ENCODE results near the gene TNPO2.
A peak's percentile ranks its signal among the peaks of the same experiment; 100 is the strongest.

The TNPO2 gene

GRCh38 chr19:12669270-12670158, 54.2 kb downstream of the TNPO2 start:
- Histone ChIP-seq H3K4me1 (ENCODE audit: control insufficient read depth, insufficient read depth, low read length) (peaks cover 36% of the 10 kb centered on the region), H3K27me3 (replicated peaks; ENCODE audit: control insufficient read depth, insufficient read depth, low read length) (no peaks in the 10 kb centered on the region), H3K4me3 (ENCODE audit: low read length) (peak overlapping the region; percentile 96), H3K9me3 (ENCODE audit: control insufficient read depth, low read length) (no peaks in the 10 kb centered on the region), H3K36me3 (ENCODE audit: control insufficient read depth, insufficient read depth, low read length, severe bottlenecking) (peaks cover 18% of the 10 kb centered on the region), H3K9ac (ENCODE audit: low read length) (peak overlapping the region; percentile 95)
- peak; percentile 90 for DNase-seq (ENCODE audit: low read depth)

- DNase-seq (ENCODE audit: low read depth), result peak; percentile 79
- Histone ChIP-seq H3K36me3 (ENCODE audit: control insufficient read depth, insufficient read depth, low read length, severe bottlenecking) (peaks cover 12% of the 10 kb centered on the region), H3K27me3 (replicated peaks; ENCODE audit: control insufficient read depth, insufficient read depth, low read length) (no peaks in the 10 kb centered on the region)
Measured at GRCh38 chr19:12668932-12669269, 54.8 kb downstream of the TNPO2 start.

DNA sequence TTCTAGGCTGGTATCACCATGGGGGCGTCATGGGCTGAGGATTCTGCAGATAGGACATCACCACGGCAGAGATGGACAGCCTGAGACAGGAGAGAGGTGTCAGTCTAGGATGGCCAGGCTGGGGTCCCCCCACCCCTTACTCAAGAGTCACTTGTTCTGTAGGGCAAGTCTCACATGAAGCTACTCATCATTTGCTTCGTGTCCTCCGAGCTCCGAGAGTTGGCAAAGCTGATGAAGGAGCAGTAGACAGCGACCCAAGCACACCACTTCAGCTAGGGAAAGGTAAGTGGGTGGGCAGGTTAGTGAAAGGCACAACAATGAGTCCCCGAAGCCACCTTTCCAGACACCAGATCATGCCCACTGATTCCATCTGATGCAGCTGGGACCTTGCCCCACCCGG, 55.4 kb downstream of the TNPO2 start:
- DNase-seq (ENCODE audit: low read depth), result no peak
- H3K36me3 ChIP-seq (ENCODE audit: control insufficient read depth, insufficient read depth, low read length, severe bottlenecking), result peaks cover 13% of the 10 kb centered on the region
- no peaks in the 10 kb centered on the region for H3K9me3 ChIP-seq (ENCODE audit: control insufficient read depth, low read length)
- H3K9ac ChIP-seq (ENCODE audit: low read length), result peak overlapping the region; percentile 95
- H3K4me3 ChIP-seq (ENCODE audit: low read length), result peak overlapping the region; percentile 96
- peaks cover 36% of the 10 kb centered on the region for H3K4me1 ChIP-seq (ENCODE audit: control insufficient read depth, insufficient read depth, low read length)
- H3K27me3 ChIP-seq (replicated peaks; ENCODE audit: control insufficient read depth, insufficient read depth, low read length), result no peaks in the 10 kb centered on the region

More at GRCh38 chr19:12668932-12669269, 54.8 kb downstream of the TNPO2 start:
- Histone ChIP-seq H3K4me1 (ENCODE audit: control insufficient read depth, insufficient read depth, low read length) (peaks cover 36% of the 10 kb centered on the region), H3K9ac (ENCODE audit: low read length) (peak overlapping the region; percentile 95), H3K4me3 (ENCODE audit: low read length) (peak overlapping the region; percentile 96), H3K9me3 (ENCODE audit: control insufficient read depth, low read length) (no peaks in the 10 kb centered on the region)

DNA sequence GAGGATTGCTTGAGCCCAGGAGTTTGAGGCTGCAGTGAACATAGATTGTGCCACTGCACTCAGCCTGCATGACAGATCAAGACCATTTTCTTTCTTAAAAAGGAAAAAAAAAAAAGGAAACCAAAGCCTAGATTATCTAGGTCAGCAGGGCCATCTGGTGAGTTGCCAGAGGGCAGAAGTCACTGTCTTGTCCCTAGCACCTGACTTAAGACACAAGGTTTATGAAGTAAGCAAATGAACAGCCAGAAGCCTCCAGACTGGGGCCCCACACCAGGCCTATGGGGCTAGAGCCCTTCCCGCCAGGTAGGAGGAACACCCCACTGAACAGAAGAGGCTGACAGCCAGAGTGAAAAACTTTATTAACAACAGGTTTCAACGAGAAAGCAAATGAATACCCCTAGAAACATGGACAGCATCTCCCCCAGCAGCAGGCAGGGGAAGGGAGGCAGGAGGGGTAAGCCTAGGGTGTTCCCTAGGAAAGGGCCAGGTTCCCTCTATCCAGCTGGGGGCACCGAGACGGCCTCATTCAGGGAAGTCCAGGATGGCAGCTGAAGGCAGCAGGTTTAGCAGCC, 55.9 kb downstream of the TNPO2 start:
- DNase-seq (ENCODE audit: low read depth), result no peak
- Histone ChIP-seq H3K4me1 (ENCODE audit: control insufficient read depth, insufficient read depth, low read length) (peaks cover 36% of the 10 kb centered on the region), H3K27me3 (replicated peaks; ENCODE audit: control insufficient read depth, insufficient read depth, low read length) (no peaks in the 10 kb centered on the region), H3K9ac (ENCODE audit: low read length) (peak overlapping the region; percentile 95), H3K9me3 (ENCODE audit: control insufficient read depth, low read length) (no peaks in the 10 kb centered on the region), H3K4me3 (ENCODE audit: low read length) (peak overlapping the region; percentile 96), H3K36me3 (ENCODE audit: control insufficient read depth, insufficient read depth, low read length, severe bottlenecking) (peaks cover 18% of the 10 kb centered on the region)

DNA sequence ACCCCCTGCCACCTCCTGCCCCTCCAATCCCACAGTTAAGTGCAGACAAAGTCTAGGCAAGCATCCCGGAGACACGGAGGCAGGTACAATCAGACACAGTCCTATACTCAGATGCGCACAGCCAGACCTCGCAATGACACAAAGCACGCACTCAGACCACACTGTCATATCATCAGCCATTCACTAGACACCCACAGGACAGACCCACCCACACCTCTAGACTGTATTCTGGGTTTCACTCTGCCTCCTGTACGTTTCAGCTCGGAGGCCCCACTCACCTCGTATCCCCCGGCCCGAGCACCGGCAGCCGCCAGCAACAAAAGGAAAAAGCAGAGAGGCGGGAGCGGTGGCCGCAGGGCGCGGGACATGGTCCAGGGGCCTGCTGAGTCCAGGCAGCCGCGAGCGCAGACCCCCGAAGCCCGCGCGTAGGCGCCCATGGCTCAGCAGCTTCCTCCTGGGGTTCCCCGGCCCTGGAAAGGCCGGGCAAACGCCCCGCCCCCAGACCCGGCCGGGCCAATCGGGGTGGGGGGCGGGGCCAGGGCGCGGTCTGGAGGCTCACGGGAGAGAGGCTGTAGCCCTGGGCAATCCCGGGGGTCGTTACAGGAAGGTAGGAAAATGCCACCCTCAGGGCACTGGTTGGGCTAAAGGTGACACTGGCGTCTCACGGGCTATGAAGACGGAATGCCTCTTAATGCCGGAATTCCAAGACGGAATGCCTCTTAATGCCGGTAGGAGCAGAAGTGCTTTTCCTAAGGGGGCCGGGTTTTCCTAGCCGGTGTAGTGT, 57.3 kb downstream of the TNPO2 start, which contains the start of the genes MAN2B1 and WDR83:
Gene MAN2B1, minus strand, starts transcription at position 478 of the 784 bp plus-strand sequence. Its CDS starts 41 bp downstream, at position 437.
Gene WDR83, plus strand, starts transcription at position 543 of the 784 bp plus-strand sequence. CDS start 2,984 bp downstream, outside the sequence.
- DNase-seq (ENCODE audit: low read depth), result peak; percentile 93
- Histone ChIP-seq H3K4me3 (ENCODE audit: low read length) (peak within 1 kb of the TSS; percentile 88), H3K36me3 (ENCODE audit: control insufficient read depth, insufficient read depth, low read length, severe bottlenecking) (peaks cover 27% of the 10 kb centered on the region)

DNA sequence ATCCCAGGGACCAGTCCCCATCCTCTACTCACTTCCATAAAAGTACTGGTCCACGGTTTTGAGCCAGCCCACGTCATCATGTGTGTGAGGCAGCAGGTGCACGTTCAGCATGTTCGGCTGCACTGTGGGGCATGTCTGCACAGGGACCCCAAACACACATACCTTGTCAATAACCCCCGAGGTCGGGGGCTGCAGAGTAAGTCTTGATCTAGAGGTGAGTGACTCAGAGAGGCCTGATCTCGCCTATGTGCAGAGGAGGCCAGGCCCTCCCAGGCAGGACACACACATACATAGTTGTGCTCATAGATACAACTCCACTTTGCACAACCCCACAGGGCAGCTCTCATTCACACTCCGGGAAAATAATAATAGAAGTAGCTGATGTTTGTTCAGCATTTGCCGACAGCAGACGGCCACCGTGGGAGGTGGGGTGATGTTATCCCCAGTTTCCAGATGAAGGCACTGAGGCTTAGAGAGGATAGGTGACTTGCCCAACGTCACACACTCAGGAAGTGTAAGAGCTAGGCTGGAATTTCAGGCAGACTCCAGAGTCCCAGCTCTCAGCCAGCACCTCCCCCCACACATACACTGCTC, 58.0 kb downstream of the TNPO2 start:
- Histone ChIP-seq H3K4me3 (ENCODE audit: low read length) (peak overlapping the region; percentile 88), H3K9me3 (ENCODE audit: control insufficient read depth, low read length) (no peaks in the 10 kb centered on the region), H3K9ac (ENCODE audit: low read length) (peak overlapping the region; percentile 89), H3K27me3 (replicated peaks; ENCODE audit: control insufficient read depth, insufficient read depth, low read length) (no peaks in the 10 kb centered on the region), H3K4me1 (ENCODE audit: control insufficient read depth, insufficient read depth, low read length) (peaks cover 35% of the 10 kb centered on the region), H3K36me3 (ENCODE audit: control insufficient read depth, insufficient read depth, low read length, severe bottlenecking) (peaks cover 33% of the 10 kb centered on the region)
- peak; percentile 31 for DNase-seq (ENCODE audit: low read depth)

More for the DNA sequence above, 57.3 kb downstream of the TNPO2 start, which contains the start of the genes MAN2B1 and WDR83:
- Histone ChIP-seq H3K27me3 (replicated peaks; ENCODE audit: control insufficient read depth, insufficient read depth, low read length) (no peaks in the 10 kb centered on the region), H3K9me3 (ENCODE audit: control insufficient read depth, low read length) (no peaks in the 10 kb centered on the region), H3K9ac (ENCODE audit: low read length) (peak within 1 kb of the TSS; percentile 89), H3K4me1 (ENCODE audit: control insufficient read depth, insufficient read depth, low read length) (peaks cover 36% of the 10 kb centered on the region)

DNA sequence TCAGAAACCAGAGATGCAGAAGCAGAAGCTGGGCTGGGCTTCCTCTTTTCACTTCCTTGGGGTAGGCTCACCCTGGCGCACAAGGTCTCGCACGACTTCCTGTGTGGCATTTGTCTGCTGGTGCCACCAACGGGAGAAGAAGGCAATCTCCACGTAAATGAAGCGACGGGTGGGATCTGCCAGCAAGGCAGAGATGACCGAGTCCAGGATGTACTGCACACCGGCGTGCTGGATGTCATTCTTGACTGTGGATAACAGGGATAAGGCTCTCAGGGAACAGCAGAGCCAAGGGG, 58.5 kb downstream of the TNPO2 start:
- H3K27me3 ChIP-seq (replicated peaks; ENCODE audit: control insufficient read depth, insufficient read depth, low read length), result no peaks in the 10 kb centered on the region
- H3K4me3 ChIP-seq (ENCODE audit: low read length), result no peak overlapping the region
- peaks cover 37% of the 10 kb centered on the region for H3K36me3 ChIP-seq (ENCODE audit: control insufficient read depth, insufficient read depth, low read length, severe bottlenecking)
- DNase-seq (ENCODE audit: low read depth), result no peak
- peak overlapping the region; percentile 89 for H3K9ac ChIP-seq (ENCODE audit: low read length)
- H3K4me1 ChIP-seq (ENCODE audit: control insufficient read depth, insufficient read depth, low read length), result peaks cover 30% of the 10 kb centered on the region
- no peaks in the 10 kb centered on the region for H3K9me3 ChIP-seq (ENCODE audit: control insufficient read depth, low read length)

DNA sequence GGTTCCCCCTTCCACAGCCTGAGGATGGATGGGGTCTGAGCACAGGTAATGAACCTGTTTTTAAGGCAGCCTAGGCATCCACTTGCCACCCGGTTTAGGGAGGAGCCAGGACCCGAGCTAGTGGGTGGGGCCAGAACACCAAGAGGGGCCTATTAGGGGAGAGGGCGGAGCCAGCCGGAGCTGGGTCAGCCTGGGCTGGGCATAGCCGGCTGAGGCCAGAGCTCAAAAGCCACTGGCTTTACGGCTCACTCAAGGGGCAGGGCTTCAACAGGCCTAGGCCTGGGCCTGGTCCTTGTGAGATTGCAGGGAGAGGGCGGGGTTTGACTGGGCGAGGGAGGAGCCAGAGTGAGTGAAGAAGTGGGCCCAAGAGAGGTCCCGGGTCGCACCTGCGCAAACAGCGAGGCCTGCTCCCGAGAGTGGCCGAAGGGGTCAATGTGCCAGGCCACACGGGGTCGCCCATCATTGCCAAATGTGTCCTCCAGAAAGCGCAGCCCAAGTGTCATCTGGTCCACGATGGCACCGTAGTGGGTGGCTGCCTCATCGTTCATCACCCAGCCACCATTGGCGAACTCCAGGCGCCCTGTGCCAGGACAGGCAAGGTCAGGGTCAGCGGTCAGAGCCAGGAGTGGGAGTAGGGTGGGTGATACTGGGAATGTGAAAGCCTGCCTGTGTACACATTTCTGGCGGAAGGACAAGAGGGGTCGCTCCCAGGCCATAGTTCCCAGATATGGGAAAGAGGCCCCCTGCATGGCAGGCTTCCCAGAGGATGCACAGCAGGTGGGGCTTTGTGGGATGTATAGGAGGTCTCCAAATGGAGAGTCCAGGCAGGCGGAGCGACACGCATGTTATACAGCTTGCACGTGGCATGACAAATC, 59.1 kb downstream of the TNPO2 start:
- Histone ChIP-seq H3K36me3 (ENCODE audit: control insufficient read depth, insufficient read depth, low read length, severe bottlenecking) (peaks cover 43% of the 10 kb centered on the region), H3K9me3 (ENCODE audit: control insufficient read depth, low read length) (no peaks in the 10 kb centered on the region), H3K4me3 (ENCODE audit: low read length) (no peak overlapping the region), H3K27me3 (replicated peaks; ENCODE audit: control insufficient read depth, insufficient read depth, low read length) (no peaks in the 10 kb centered on the region), H3K4me1 (ENCODE audit: control insufficient read depth, insufficient read depth, low read length) (peaks cover 26% of the 10 kb centered on the region), H3K9ac (ENCODE audit: low read length) (no peak overlapping the region)
- DNase-seq (ENCODE audit: low read depth), result no peak

DNA sequence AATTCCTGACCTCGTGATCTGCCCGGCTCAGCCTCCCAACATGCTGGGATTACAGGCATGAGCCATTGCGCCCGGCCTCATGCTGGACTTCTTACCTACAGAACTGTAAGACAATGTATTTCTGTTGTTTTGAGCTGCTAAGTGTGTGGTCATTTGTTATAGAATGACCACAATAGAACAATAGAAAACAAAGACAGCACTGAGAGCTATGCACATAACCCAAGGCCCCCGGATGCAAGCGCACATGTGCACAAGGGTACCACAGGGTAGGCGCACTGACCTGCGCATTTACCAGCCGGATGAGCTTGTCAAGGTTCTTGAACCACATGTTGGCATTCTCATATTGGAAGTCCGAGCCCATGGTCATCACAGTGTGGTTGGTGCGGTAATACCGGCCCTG, 62.8 kb downstream of the TNPO2 start:
- Histone ChIP-seq H3K36me3 (ENCODE audit: control insufficient read depth, insufficient read depth, low read length, severe bottlenecking) (peaks cover 59% of the 10 kb centered on the region), H3K4me3 (ENCODE audit: low read length) (no peak overlapping the region)

GRCh38 chr19:12657966-12658365, 65.8 kb downstream of the TNPO2 start:
- peaks cover 56% of the 10 kb centered on the region for H3K36me3 ChIP-seq (ENCODE audit: control insufficient read depth, insufficient read depth, low read length, severe bottlenecking)
- H3K9me3 ChIP-seq (ENCODE audit: control insufficient read depth, low read length), result no peaks in the 10 kb centered on the region

More for the DNA sequence above, 62.8 kb downstream of the TNPO2 start:
- H3K9me3 ChIP-seq (ENCODE audit: control insufficient read depth, low read length), result no peaks in the 10 kb centered on the region
- H3K4me1 ChIP-seq (ENCODE audit: control insufficient read depth, insufficient read depth, low read length), result peaks cover 5% of the 10 kb centered on the region
- H3K9ac ChIP-seq (ENCODE audit: low read length), result no peak overlapping the region
- DNase-seq (ENCODE audit: low read depth), result no peak
- no peaks in the 10 kb centered on the region for H3K27me3 ChIP-seq (replicated peaks; ENCODE audit: control insufficient read depth, insufficient read depth, low read length)

More at GRCh38 chr19:12657966-12658365, 65.8 kb downstream of the TNPO2 start:
- Histone ChIP-seq H3K4me1 (ENCODE audit: control insufficient read depth, insufficient read depth, low read length) (no peaks in the 10 kb centered on the region), H3K9ac (ENCODE audit: low read length) (no peak overlapping the region), H3K27me3 (replicated peaks; ENCODE audit: control insufficient read depth, insufficient read depth, low read length) (no peaks in the 10 kb centered on the region), H3K4me3 (ENCODE audit: low read length) (no peak overlapping the region)
- DNase-seq (ENCODE audit: low read depth), result no peak

Data from adipocyte (in vitro differentiated cells).